HG03196 (cell line): Measurements from ENCODE around the gene AKR1C1.
"Not testable (repeated sequence)": the region's sequence is repeated elsewhere in the genome, so short reads cannot be mapped to it uniquely, and the experiment has no call there.

ENCODE experiments used
- ATAC-seq: cut with Tn5 transposase; IDR thresholded peaks from one replicate; pipeline ENCODE4 v1.9.1; 2021; ENCODE audit not compliant: unreplicated experiment

The AKR1C1 gene

DNA sequence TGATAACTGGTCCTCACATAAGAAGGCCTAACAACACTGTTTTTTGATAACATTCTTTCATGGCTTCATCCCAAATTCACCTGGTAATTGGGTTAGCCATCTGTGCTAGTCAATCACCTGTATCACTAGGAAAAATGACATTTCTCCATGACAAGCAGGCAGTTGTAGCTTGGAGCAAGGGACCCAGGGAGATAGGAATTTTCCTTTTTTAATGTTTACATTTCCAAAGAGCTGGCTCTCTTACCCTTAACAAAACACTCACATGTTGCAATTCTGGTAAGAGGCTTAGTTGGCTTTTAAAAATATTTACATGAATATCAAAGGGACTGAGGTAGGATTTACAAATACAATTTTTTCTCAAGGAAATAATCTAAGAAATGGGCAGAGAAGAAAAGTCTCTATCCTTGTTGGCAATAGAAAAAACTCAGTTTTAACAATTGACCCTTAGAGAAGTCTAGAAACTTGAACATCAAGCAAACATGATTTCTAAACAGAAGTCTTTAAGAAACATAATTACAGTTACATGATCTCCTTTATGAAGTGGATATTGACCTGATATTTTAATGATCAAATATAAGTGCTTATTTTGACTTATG lies 16.1 kb upstream of the AKR1C1 start:
- no peak for ATAC-seq

- no peak for ATAC-seq
Observed at GRCh38 chr10:4947635-4948596, 15.3 kb upstream of the AKR1C1 start.

- not testable (repeated sequence) for ATAC-seq
Observed at GRCh38 chr10:4951512-4952162, 11.6 kb upstream of the AKR1C1 start.

DNA sequence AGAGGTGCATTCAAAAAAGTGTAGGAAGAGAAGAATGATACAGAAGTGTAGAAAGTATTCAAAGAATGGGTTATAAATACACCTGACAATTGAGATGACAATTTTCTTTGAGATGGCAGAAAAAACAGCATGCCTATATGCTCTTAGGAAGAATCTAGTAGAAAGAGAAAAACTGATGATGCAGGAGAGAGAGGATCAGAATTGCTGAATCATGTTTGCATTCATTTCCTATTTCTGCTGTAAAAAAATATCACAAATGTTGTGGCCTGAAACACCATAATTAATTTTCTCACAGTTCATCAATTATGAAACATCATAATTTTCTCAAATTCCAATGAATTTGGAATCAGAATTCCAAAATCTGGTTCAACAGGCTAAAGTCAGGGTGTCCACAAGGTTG lies 9.8 kb upstream of the AKR1C1 start:
- no peak for ATAC-seq

DNA sequence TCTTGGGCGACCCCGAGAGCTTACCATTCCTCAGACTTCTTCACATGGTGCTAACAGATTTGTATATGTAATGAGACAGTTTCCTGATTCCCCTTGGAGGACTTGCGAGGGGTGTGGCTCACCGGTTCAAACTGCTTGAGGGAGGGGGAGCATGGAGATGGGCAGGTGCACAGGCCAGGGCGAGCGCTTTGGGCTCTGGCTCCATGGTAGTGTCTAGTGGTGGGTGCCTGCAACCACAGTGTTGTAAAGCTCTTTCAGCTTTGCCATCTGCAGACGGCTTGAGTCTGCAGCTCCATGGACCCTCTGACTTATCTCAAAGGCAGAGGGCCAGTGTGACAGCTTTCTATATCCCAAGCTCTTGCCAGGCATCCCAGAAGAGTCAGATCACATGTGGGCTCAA lies 7.1 kb upstream of the AKR1C1 start:
- ATAC-seq = not testable (repeated sequence)

- not testable (repeated sequence) for ATAC-seq
Observed at GRCh38 chr10:4956955-4957645, 6.1 kb upstream of the AKR1C1 start.

GRCh38 chr10:4961558-4961957 lies 1.7 kb upstream of the AKR1C1 start:
- not testable (repeated sequence) for ATAC-seq

GRCh38 chr10:4962308-4962707 lies 907 bp upstream of the AKR1C1 start:
- not testable (repeated sequence) for ATAC-seq

GRCh38 chr10:4963815-4964154 lies 570 bp downstream of the AKR1C1 start:
- not testable (repeated sequence) for ATAC-seq

DNA sequence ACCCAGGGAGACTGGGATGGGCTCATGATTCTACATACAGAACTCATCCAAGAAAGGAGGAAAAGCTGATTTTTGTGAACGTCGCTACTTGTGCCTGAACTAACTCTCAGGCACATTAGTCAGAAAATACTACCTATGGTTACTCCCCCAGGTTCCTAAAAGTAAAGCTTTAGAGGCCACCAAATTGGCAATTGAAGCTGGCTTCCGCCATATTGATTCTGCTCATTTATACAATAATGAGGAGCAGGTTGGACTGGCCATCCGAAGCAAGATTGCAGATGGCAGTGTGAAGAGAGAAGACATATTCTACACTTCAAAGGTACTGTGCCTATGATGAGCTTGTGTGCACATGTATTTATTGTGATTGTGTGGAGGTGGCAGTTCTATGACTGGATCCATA lies 2.5 kb downstream of the AKR1C1 start:
- ATAC-seq = not testable (repeated sequence)

- not testable (repeated sequence) for ATAC-seq
Observed at GRCh38 chr10:4967189-4967588, 4.0 kb downstream of the AKR1C1 start.

GRCh38 chr10:4969289-4969688 lies 6.1 kb downstream of the AKR1C1 start:
- ATAC-seq = not testable (repeated sequence)

- not testable (repeated sequence) for ATAC-seq
Observed at GRCh38 chr10:4970362-4970761, 7.1 kb downstream of the AKR1C1 start.

DNA sequence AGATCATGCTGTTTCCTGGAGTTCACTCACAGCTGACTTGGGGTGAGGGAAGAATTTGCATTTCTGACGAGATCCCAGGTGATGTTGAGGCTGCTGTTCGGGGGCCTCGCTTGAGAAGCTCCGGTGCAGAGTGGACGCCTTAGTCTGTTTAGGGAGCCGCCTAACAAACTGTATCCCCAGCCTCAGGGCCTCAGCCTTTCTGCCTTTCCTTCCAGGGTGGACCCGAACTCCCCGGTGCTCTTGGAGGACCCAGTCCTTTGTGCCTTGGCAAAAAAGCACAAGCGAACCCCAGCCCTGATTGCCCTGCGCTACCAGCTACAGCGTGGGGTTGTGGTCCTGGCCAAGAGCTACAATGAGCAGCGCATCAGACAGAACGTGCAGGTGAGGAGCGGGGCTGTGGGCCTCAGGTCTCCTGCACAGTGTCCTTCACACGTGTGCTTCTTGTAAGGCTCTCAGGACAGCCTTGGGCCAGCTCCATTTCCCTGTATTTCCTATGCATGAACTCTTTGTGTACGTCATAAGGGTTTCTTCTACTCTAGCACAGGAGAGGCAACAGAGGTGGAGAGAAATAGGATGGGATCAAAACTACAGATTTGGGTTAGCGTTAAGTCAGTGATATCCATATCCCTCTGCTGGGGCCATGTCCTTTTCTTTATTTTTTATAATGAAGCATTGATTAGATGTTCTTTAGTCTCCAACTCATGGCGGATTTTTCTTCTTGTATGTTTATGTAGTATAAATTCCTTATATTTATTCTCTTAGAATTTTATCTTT lies 9.3 kb downstream of the AKR1C1 start:
- ATAC-seq = not testable (repeated sequence)

GRCh38 chr10:4973294-4973693 lies 10.1 kb downstream of the AKR1C1 start:
- ATAC-seq = not testable (repeated sequence)

GRCh38 chr10:4974400-4974799 lies 11.2 kb downstream of the AKR1C1 start:
- not testable (repeated sequence) for ATAC-seq

- ATAC-seq = no peak
Observed at GRCh38 chr10:4977025-4977424, 13.8 kb downstream of the AKR1C1 start.

DNA sequence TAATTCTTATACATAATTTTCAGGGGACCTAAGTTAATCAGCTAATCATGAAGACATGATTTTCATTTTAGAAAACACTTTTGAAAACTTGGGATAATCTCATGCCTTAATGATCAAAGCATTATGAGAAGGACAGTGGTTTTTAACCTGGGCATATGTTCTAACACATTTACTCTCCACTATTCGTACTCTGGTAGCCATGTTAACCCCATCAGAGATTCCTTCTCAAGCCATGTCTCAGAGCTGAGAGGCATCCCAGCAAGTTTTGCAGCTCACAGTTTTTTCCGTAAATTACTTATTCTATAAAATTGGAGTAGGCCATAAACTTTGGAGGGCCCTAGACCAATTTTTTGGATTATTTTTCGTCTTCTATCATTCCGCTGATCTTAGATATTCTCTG lies 15.7 kb downstream of the AKR1C1 start:
- no peak for ATAC-seq

GRCh38 chr10:4980793-4981192 lies 17.6 kb downstream of the AKR1C1 start:
- ATAC-seq = no peak

DNA sequence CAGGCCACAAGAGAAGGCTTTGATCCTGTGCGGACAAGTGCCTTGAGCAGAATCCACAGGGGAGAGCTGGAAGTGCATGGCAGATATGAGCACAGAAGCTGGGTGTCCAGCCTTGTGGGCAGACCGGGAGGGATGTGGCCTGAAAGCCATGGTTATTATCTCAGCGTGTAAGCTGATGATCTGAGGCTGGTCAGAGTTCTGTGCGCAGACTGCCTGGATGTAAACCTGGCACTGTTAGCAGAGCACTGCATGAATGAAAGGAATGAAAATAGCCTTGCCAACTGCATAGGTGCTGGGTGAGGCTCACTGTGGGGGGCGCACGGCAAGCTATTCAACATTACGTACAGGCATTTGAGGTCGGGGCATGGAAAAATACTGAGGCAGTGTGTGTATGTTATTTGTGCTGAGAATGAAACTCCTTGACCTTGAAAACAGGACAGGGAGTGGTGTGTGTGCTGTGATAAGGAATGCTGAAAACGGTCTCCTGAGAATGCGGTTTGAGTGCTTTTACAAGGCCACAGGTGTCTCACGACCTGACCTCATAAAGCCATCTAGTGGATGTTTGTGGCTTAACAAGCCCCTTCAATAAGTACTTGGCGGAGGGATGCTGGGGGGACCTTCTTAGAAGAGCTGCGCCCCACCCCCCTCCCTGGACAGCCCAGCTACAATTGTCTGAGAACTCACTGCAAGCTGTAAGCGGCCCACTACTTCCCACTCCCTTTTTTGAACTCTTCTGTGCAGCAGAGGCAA lies 18.7 kb downstream of the AKR1C1 start:
- ATAC-seq = no peak
